Activated CD4-positive, alpha-beta T cell treated with anti-CD3 and anti-CD28 coated beads, Interleukin-2, amount 10 ng/mL, durations not matched to agents 24 days and 14 days (primary cell): Measurements from ENCODE around the gene PARD3B. TPM values are rescaled to one million over a fixed set of nuclear protein-coding genes. Genes with fewer than 3 reads are reported as not detected.

Experiments
- DNase-seq: peaks from one replicate; pipeline ENCODE4 v3.0.0; 2022
- H3K27ac Mint-ChIP-seq: one replicate; pipeline ENCODE4 v1.8.0; 2022; ENCODE audit warnings: mild to moderate bottlenecking, mixed read lengths
- H3K27me3 Mint-ChIP-seq: one replicate; pipeline ENCODE4 v1.8.0; 2022; ENCODE audit warnings: mixed read lengths
- H3K36me3 Mint-ChIP-seq: one replicate; pipeline ENCODE4 v1.8.0; 2022; ENCODE audit warnings: low read depth, mild to moderate bottlenecking, mixed read lengths
- H3K4me1 Mint-ChIP-seq: one replicate; pipeline ENCODE4 v1.8.0; 2021; ENCODE audit warnings: mixed read lengths
- H3K4me3 Mint-ChIP-seq: one replicate; pipeline ENCODE4 v1.8.0; 2022; ENCODE audit warnings: mild to moderate bottlenecking, moderate library complexity, mixed read lengths
- H3K9me3 Mint-ChIP-seq: one replicate; pipeline ENCODE4 v1.8.0; 2021; ENCODE audit warnings: mixed read lengths
- intact Hi-C: fragments of 100-400 bp; cut with micrococcal nuclease; formaldehyde crosslinking; loops from one replicate; pipeline ENCODE4 v1.15.1; 2023
- total RNA-seq: library from RNA; stranded (reverse); gene quantifications from 2 replicates; pipeline ENCODE4 v1.2.3, GENCODE V29; 2022

PARD3B gene
- total RNA-seq, 1 donor from 2014 or later = 0.12 TPM

- Mint-ChIP-seq H3K27me3 (peaks cover 3% of the 10 kb centered on the region), H3K27ac (no peak overlapping the region), H3K4me1 (no peaks in the 10 kb centered on the region), H3K9me3 (no peaks in the 10 kb centered on the region), H3K4me3 (no peak overlapping the region), H3K36me3 (no peaks in the 10 kb centered on the region)
- DNase-seq = no peak
- intact Hi-C loops = no loop called here
Observed at GRCh38 chr2:204638471-204639194, 93.4 kb downstream of the PARD3B start.

- intact Hi-C loops = no loop called here
- Mint-ChIP-seq H3K4me1 (no peaks in the 10 kb centered on the region), H3K36me3 (no peaks in the 10 kb centered on the region), H3K27ac (no peak overlapping the region), H3K4me3 (no peak overlapping the region), H3K9me3 (no peaks in the 10 kb centered on the region), H3K27me3 (no peaks in the 10 kb centered on the region)
- no peak for DNase-seq
Observed at GRCh38 chr2:204643326-204643725, 98.1 kb downstream of the PARD3B start.

- Mint-ChIP-seq H3K27me3 (no peaks in the 10 kb centered on the region), H3K36me3 (no peaks in the 10 kb centered on the region), H3K9me3 (no peaks in the 10 kb centered on the region), H3K4me1 (no peaks in the 10 kb centered on the region), H3K27ac (no peak overlapping the region), H3K4me3 (no peak overlapping the region)
- intact Hi-C loops = no loop called here
- DNase-seq = no peak
Observed at GRCh38 chr2:204645018-204645773, 99.9 kb downstream of the PARD3B start.

- H3K9me3 Mint-ChIP-seq = no peaks in the 10 kb centered on the region
- H3K4me3 Mint-ChIP-seq = no peak overlapping the region
- intact Hi-C loops = no loop called here
- no peaks in the 10 kb centered on the region for H3K36me3 Mint-ChIP-seq
- DNase-seq = no peak
- no peak overlapping the region for H3K27ac Mint-ChIP-seq
- no peaks in the 10 kb centered on the region for H3K27me3 Mint-ChIP-seq
- no peaks in the 10 kb centered on the region for H3K4me1 Mint-ChIP-seq
Observed at GRCh38 chr2:204647626-204648025, 102.4 kb downstream of the PARD3B start.

DNA sequence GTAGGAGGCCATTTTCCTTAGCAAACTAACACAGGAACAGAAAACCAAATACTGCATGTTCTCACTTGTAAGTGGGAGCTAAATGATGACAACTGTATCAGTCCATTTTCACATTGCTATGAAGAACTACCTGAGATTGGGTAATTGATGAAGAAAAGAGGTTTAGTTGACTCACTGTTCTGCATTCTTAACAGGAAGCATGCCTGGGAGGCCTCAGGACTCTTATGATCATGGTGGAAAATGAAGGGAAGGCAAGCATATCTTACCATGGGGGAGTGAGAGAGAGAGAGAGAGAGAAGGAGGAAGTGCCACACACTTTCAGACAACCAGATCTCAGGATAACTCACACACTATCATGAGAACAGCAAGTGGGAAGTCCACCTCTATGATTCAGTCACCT is 105.3 kb downstream of the PARD3B start:
- Mint-ChIP-seq H3K9me3 (no peaks in the 10 kb centered on the region), H3K4me3 (no peak overlapping the region)

GRCh38 chr2:204652063-204652462 is 106.8 kb downstream of the PARD3B start:
- DNase-seq = no peak
- Mint-ChIP-seq H3K27me3 (no peaks in the 10 kb centered on the region), H3K27ac (no peak overlapping the region), H3K9me3 (no peaks in the 10 kb centered on the region), H3K4me1 (no peaks in the 10 kb centered on the region), H3K4me3 (no peak overlapping the region), H3K36me3 (no peaks in the 10 kb centered on the region)
- intact Hi-C loops = no loop called here

More for the DNA sequence above, 105.3 kb downstream of the PARD3B start:
- DNase-seq = no peak
- intact Hi-C loops = no loop called here
- Mint-ChIP-seq H3K4me1 (no peaks in the 10 kb centered on the region), H3K27me3 (no peaks in the 10 kb centered on the region), H3K36me3 (no peaks in the 10 kb centered on the region), H3K27ac (no peak overlapping the region)

DNA sequence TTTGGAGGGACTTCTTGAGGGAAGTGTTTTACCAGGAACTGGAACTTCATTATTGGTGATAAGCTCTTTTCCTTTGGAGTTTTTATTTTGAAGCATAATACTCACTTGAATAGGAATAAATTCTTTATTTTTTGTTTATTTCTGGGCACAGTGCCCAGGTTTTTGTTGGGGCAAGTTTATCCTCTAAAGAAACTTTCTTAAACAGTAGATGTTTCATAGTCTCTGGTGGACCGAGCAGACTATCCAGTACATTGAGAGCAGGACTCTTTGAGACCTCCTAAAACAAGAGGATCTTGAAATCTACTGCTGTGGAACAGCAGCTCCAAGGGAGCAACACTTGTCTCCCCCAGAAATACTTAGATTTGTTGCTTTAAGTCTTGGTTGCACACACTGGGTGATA is 109.4 kb downstream of the PARD3B start:
- H3K27ac Mint-ChIP-seq = no peak overlapping the region
- no peaks in the 10 kb centered on the region for H3K36me3 Mint-ChIP-seq
- intact Hi-C loops = no loop called here
- H3K4me1 Mint-ChIP-seq = no peaks in the 10 kb centered on the region
- DNase-seq = no peak
- no peaks in the 10 kb centered on the region for H3K9me3 Mint-ChIP-seq
- no peak overlapping the region for H3K4me3 Mint-ChIP-seq
- H3K27me3 Mint-ChIP-seq = no peaks in the 10 kb centered on the region

DNA sequence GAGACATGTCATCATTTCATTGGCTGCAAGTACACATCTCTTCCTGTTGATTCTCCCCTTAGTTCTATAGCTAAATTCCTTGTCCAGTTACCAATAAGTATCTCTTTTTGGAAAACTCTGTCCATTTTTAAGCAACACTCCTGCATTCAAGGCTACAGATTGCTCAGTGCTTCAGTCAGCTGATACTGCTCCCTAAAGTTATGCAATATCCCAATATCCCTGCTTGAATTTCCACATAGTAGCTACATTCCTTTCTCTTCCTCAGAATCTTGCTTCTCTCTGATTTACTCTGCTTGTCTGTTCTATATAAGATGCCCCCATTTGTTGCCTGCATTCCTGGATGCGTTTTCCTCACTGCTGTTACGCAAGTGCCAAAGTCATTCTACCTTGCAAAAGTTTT is 109.8 kb downstream of the PARD3B start:
- no peak overlapping the region for H3K27ac Mint-ChIP-seq

GRCh38 chr2:204655626-204656025 is 110.4 kb downstream of the PARD3B start:
- Mint-ChIP-seq H3K9me3 (no peaks in the 10 kb centered on the region), H3K27ac (no peak overlapping the region), H3K4me3 (no peak overlapping the region), H3K36me3 (no peaks in the 10 kb centered on the region), H3K27me3 (no peaks in the 10 kb centered on the region), H3K4me1 (no peaks in the 10 kb centered on the region)
- no peak for DNase-seq
- intact Hi-C loops = no loop called here

More for the DNA sequence above, 109.8 kb downstream of the PARD3B start:
- intact Hi-C loops = no loop called here
- Mint-ChIP-seq H3K4me3 (no peak overlapping the region), H3K4me1 (no peaks in the 10 kb centered on the region), H3K36me3 (no peaks in the 10 kb centered on the region), H3K9me3 (no peaks in the 10 kb centered on the region), H3K27me3 (no peaks in the 10 kb centered on the region)
- DNase-seq = no peak

DNA sequence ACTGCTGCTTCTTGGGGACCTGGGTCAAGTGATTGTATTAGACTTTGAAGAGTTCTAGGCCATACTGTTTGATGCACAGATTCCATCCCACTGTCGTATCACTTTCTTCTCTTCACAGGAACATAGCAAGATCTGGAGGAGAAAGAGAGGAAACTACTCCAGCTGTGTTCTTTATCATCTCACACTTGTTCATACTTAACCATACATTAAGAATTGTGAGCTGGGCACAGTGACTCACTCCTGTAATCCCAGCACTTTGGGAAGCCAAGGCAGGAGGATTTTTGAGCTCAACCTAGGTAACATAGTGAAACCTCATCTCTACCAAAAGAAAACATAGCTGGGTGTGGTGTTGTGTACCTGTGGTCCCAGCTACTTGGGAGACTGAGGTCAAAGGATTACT is 111.7 kb downstream of the PARD3B start:
- Mint-ChIP-seq H3K27ac (no peak overlapping the region), H3K9me3 (no peaks in the 10 kb centered on the region), H3K36me3 (no peaks in the 10 kb centered on the region), H3K4me1 (no peaks in the 10 kb centered on the region), H3K27me3 (peaks cover 2% of the 10 kb centered on the region), H3K4me3 (no peak overlapping the region)
- intact Hi-C loops = no loop called here
- no peak for DNase-seq

- Mint-ChIP-seq H3K27ac (no peak overlapping the region), H3K4me1 (no peaks in the 10 kb centered on the region), H3K36me3 (no peaks in the 10 kb centered on the region), H3K27me3 (peaks cover 2% of the 10 kb centered on the region), H3K4me3 (no peak overlapping the region), H3K9me3 (no peaks in the 10 kb centered on the region)
- intact Hi-C loops = no loop called here
- no peak for DNase-seq
Observed at GRCh38 chr2:204662956-204663355, 117.7 kb downstream of the PARD3B start.

- Mint-ChIP-seq H3K27ac (no peak overlapping the region), H3K4me3 (no peak overlapping the region), H3K27me3 (peaks cover 5% of the 10 kb centered on the region), H3K4me1 (no peaks in the 10 kb centered on the region), H3K36me3 (no peaks in the 10 kb centered on the region), H3K9me3 (no peaks in the 10 kb centered on the region)
- DNase-seq = no peak
- intact Hi-C loops = no loop called here
Observed at GRCh38 chr2:204663816-204664425, 118.6 kb downstream of the PARD3B start.

DNA sequence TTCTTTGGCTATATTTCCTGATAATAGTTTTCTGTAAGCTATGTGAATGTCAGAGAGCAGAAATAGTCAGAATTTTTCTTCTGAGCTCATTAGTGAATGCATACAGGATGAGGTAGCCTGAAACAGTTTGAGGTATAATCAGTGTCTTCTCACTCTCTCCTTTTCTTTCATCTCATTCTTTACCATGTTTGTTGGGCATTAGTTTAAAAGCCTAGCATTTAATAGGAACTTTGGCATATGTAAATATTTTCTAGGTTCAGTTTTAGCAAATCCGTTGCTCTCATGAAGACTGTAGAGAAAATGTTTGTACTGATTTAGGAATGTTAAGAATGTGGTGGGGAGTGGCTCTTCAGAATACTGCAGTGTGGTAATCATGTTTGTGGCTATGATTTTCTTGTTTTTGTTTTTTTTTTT is 119.4 kb downstream of the PARD3B start:
- intact Hi-C loops = no loop called here
- H3K27me3 Mint-ChIP-seq = peaks cover 5% of the 10 kb centered on the region

DNA sequence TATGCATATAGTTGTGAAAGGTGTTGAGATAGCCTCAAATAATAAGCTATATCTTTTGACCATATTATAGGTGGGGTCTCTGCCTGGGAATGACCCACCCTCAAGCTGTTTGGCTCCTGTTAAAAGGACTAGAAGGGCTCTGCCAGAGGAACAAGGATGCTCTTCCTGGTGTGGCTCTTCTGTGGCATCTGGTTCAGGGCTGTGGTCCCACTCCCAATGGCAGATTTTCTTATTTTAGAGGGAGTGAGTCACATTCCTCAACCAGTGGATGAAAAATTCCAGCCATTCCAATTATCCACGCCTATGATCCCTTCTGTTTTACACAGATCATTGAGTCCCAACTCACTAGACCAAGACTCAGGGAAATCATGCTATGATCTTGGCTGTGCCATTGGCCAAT is 119.9 kb downstream of the PARD3B start:
- no peaks in the 10 kb centered on the region for H3K4me1 Mint-ChIP-seq
- no peak overlapping the region for H3K4me3 Mint-ChIP-seq
- DNase-seq = no peak
- no peaks in the 10 kb centered on the region for H3K9me3 Mint-ChIP-seq
- peaks cover 5% of the 10 kb centered on the region for H3K27me3 Mint-ChIP-seq
- H3K36me3 Mint-ChIP-seq = no peaks in the 10 kb centered on the region
- intact Hi-C loops = no loop called here
- no peak overlapping the region for H3K27ac Mint-ChIP-seq

More for the DNA sequence above, 119.4 kb downstream of the PARD3B start:
- H3K36me3 Mint-ChIP-seq = no peaks in the 10 kb centered on the region
- H3K27ac Mint-ChIP-seq = no peak overlapping the region
- H3K4me1 Mint-ChIP-seq = no peaks in the 10 kb centered on the region
- DNase-seq = no peak
- no peaks in the 10 kb centered on the region for H3K9me3 Mint-ChIP-seq
- no peak overlapping the region for H3K4me3 Mint-ChIP-seq
